Thyroid gland (tissue), 4 donors: ENCODE data around the gene P2RY11.

ENCODE experiments used
- CTCF ChIP-seq, 6 experiments: fragments of 200-600 bp in 3 of 6; fragments of 450-650 bp in 3 of 6; sonication (generic) in 3 of 6; IDR thresholded peaks; one replicate each; pipeline ENCODE4 v1.5.1; 2016 to 2019; ENCODE audit warnings: antibody characterized with exemption in 6 of 6, mild to moderate bottlenecking in 2 of 6, inconsistent platforms in 1 of 6, moderate library complexity in 1 of 6
- POLR2A ChIP-seq, 2 donors: fragments of 450-650 bp; IDR thresholded peaks; one replicate each; pipeline ENCODE4 v1.6.1; 2017; ENCODE audit warnings: antibody characterized with exemption in 2 of 2, mild to moderate bottlenecking in 2 of 2, moderate library complexity in 1 of 2

DNA sequence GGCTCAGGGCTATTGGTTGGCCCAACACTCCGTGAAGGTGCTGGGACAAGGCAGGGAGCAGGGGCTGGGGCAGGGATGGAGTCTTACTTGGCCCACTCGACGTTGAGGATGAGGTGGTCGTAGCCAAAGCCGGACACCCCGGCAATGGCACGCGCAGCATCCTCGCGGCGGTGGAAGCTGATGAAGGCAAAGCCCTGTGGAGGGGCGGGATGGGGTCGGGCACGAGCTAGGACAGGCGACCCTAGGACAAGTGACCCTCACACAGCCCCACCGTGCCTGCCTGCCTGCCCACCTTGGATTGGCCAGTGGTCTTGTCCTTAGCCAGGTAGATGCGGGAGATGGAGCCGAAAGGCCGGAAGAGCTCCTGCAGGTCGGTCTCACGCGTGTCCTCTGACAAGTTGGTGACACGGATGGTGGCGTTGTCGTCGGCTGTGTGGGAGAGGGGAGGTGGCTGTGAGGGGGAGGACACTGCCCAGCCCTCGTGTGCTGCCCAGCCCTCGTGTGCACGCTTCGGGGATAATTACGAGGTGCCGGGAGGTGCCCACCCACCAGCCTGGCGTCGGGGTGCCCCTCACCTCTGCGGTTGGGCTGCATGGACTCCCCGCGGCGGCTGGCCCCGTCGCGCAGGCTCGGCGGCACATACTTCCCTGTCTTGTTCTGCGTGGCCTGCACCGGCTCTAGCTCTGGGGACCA, 4.0 kb downstream of the P2RY11 start:
- no peak for TF ChIP-seq POLR2A (IDR thresholded peaks at IDR 0.05)
- TF ChIP-seq CTCF (IDR thresholded peaks at IDR 0.05): no peak
